Measurements from ENCODE around the gene DGKI.
A peak's percentile ranks its signal among the peaks of the same experiment; 100 is the strongest.
"Not testable (repeated sequence)": the region's sequence is repeated elsewhere in the genome, so short reads cannot be mapped to it uniquely, and the experiment has no call there.

DGKI gene

GRCh38 chr7:137458399-137458798 is 388.4 kb downstream of the DGKI start:
- Histone ChIP-seq H3K27me3 (replicated peaks in 2 of 5; ENCODE audit: control insufficient read depth in 4 of 5, insufficient read depth in 5 of 5, low read length in 4 of 5) (peaks cover 0 to 4% (median 0%) of the 10 kb centered on the region in 5 experiments), H3K4me3 (ENCODE audit: control insufficient read depth in 1 of 7, extremely low read depth in 1 of 7, insufficient read depth in 4 of 7, low read depth in 2 of 7, low read length in 6 of 7) (no peak overlapping the region), H3K4me1 (ENCODE audit: control extremely low read depth in 1 of 4, control insufficient read depth in 4 of 4, insufficient read depth in 4 of 4, low read length in 3 of 4) (no peaks in the 10 kb centered on the region), H3K27ac (ENCODE audit: insufficient read depth in 1 of 2, low read depth in 1 of 2, low read length in 2 of 2, poor library complexity in 1 of 2, severe bottlenecking in 2 of 2) (no peak overlapping the region), H3K9me3 (ENCODE audit: control extremely low read depth in 1 of 5, control insufficient read depth in 4 of 5, insufficient read depth in 2 of 5, low read depth in 1 of 5, low read length in 4 of 5) (no peaks in the 10 kb centered on the region), H3K36me3 (ENCODE audit: control insufficient read depth in 4 of 4, insufficient read depth in 4 of 4, low read length in 3 of 4) (no peaks in the 10 kb centered on the region)
- POLR2A ChIA-PET, result no interaction called here
- WGBS (ENCODE audit: insufficient coverage), result 93% methylated on average over 2 of the region's 2 CpGs
- no peak for DNase-seq
- CTCF ChIA-PET, result interaction anchor here (1.6 kb wide), 1 partner anchor 10 kb away, joined by 3 read pairs; no protein-coding TSS in a partner anchor

GRCh38 chr7:137454767-137455166 is 392.0 kb downstream of the DGKI start:
- Histone ChIP-seq H3K27ac (ENCODE audit: insufficient read depth in 1 of 2, low read depth in 1 of 2, low read length in 2 of 2, poor library complexity in 1 of 2, severe bottlenecking in 2 of 2) (no peak overlapping the region), H3K9me3 (ENCODE audit: control extremely low read depth in 1 of 5, control insufficient read depth in 4 of 5, insufficient read depth in 2 of 5, low read depth in 1 of 5, low read length in 4 of 5) (no peaks in the 10 kb centered on the region), H3K36me3 (ENCODE audit: control insufficient read depth in 4 of 4, insufficient read depth in 4 of 4, low read length in 3 of 4) (no peaks in the 10 kb centered on the region), H3K27me3 (replicated peaks in 2 of 5; ENCODE audit: control insufficient read depth in 4 of 5, insufficient read depth in 5 of 5, low read length in 4 of 5) (peaks cover 0 to 4% (median 0%) of the 10 kb centered on the region in 5 experiments), H3K4me3 (ENCODE audit: control insufficient read depth in 1 of 7, extremely low read depth in 1 of 7, insufficient read depth in 4 of 7, low read depth in 2 of 7, low read length in 6 of 7) (no peak overlapping the region), H3K4me1 (ENCODE audit: control extremely low read depth in 1 of 4, control insufficient read depth in 4 of 4, insufficient read depth in 4 of 4, low read length in 3 of 4) (no peaks in the 10 kb centered on the region)
- ChIA-PET CTCF (interaction anchor here (0.7 to 1.3 kb wide), 5 partner anchors 9 to 1338 kb away, joined by 3 read pairs; no protein-coding TSS in a partner anchor), POLR2A (no interaction called here)
- no peak for DNase-seq
- WGBS (ENCODE audit: insufficient coverage), result 64% methylated on average over 5 of the region's 6 CpGs

DNA sequence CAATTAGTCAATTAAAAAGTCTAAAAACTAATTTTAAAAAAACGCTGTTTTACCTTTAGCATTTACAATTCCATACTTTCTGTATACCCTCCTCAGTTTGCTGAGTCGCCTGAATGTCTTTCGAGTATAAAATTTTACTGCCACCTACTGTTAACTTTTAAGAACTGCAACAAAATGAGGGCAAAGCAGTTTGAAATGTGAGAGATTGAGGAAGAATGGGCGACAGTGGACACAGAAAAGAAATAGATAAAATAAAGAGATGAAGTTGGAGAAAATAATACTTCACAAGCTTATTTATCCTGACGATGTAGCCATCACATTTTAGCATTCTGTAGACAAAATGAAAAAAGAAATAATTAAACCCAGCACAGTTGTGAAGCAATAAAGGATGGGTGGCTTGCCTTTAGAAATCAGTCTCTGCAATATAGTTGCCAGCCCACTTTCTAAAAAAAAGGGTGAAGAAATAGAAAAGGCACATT is 392.5 kb downstream of the DGKI start:
- Histone ChIP-seq H3K36me3 (ENCODE audit: control insufficient read depth in 4 of 4, insufficient read depth in 4 of 4, low read length in 3 of 4) (no peaks in the 10 kb centered on the region), H3K4me1 (ENCODE audit: control extremely low read depth in 1 of 4, control insufficient read depth in 4 of 4, insufficient read depth in 4 of 4, low read length in 3 of 4) (no peaks in the 10 kb centered on the region), H3K9me3 (ENCODE audit: control extremely low read depth in 1 of 5, control insufficient read depth in 4 of 5, insufficient read depth in 2 of 5, low read depth in 1 of 5, low read length in 4 of 5) (no peaks in the 10 kb centered on the region), H3K4me3 (ENCODE audit: control insufficient read depth in 1 of 7, extremely low read depth in 1 of 7, insufficient read depth in 4 of 7, low read depth in 2 of 7, low read length in 6 of 7) (no peak overlapping the region), H3K27me3 (replicated peaks in 2 of 5; ENCODE audit: control insufficient read depth in 4 of 5, insufficient read depth in 5 of 5, low read length in 4 of 5) (peaks cover 0 to 4% (median 0%) of the 10 kb centered on the region in 5 experiments), H3K27ac (ENCODE audit: insufficient read depth in 1 of 2, low read depth in 1 of 2, low read length in 2 of 2, poor library complexity in 1 of 2, severe bottlenecking in 2 of 2) (no peak overlapping the region)
- DNase-seq, result peak; percentile 31 to 56 (median 45)
- POLR2A ChIA-PET, result no interaction called here
- no CpG with 5 or more reads among the region's 5 CpGs for WGBS (ENCODE audit: insufficient coverage)
- CTCF ChIA-PET, result interaction anchor here (1.1 to 1.3 kb wide), 4 partner anchors 10 to 1048 kb away, joined by 3 read pairs; no protein-coding TSS in a partner anchor

DNA sequence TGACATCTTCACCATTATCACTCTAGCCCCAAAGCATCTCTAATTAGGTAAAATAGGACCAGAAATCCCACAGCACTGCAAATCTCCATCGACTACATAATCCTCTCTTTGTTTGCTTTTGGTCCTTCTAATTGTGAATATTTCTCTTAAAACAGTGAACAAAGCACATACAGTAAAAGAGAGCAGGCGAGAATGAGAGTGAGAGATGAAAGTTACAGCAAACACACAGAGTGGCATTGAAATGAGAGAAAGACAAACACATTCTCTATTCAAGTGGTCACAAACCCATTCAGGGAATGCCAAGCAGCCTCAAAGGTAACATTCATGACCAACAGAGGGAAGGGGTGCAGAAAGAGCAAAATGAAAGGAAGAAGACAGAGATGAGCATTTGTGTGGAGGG is 393.4 kb downstream of the DGKI start:
- ChIA-PET CTCF (no interaction called here), POLR2A (no interaction called here)
- Histone ChIP-seq H3K36me3 (ENCODE audit: control insufficient read depth in 4 of 4, insufficient read depth in 4 of 4, low read length in 3 of 4) (no peaks in the 10 kb centered on the region), H3K4me3 (ENCODE audit: control insufficient read depth in 1 of 7, extremely low read depth in 1 of 7, insufficient read depth in 4 of 7, low read depth in 2 of 7, low read length in 6 of 7) (no peak overlapping the region), H3K27me3 (replicated peaks in 2 of 5; ENCODE audit: control insufficient read depth in 4 of 5, insufficient read depth in 5 of 5, low read length in 4 of 5) (peaks cover 0 to 3% (median 2%) of the 10 kb centered on the region in 5 experiments), H3K27ac (ENCODE audit: insufficient read depth in 1 of 2, low read depth in 1 of 2, low read length in 2 of 2, poor library complexity in 1 of 2, severe bottlenecking in 2 of 2) (no peak overlapping the region), H3K9me3 (ENCODE audit: control extremely low read depth in 1 of 5, control insufficient read depth in 4 of 5, insufficient read depth in 2 of 5, low read depth in 1 of 5, low read length in 4 of 5) (no peaks in the 10 kb centered on the region), H3K4me1 (ENCODE audit: control extremely low read depth in 1 of 4, control insufficient read depth in 4 of 4, insufficient read depth in 4 of 4, low read length in 3 of 4) (no peaks in the 10 kb centered on the region)
- WGBS (ENCODE audit: insufficient coverage), result no CpG with 5 or more reads among the region's 2 CpGs
- peak in 1 of 3 donors; percentile 12 for DNase-seq

GRCh38 chr7:137449016-137449415 is 397.8 kb downstream of the DGKI start:
- no peaks in the 10 kb centered on the region for H3K36me3 ChIP-seq (ENCODE audit: control insufficient read depth in 4 of 4, insufficient read depth in 4 of 4, low read length in 3 of 4)

GRCh38 chr7:137448572-137448971 is 398.2 kb downstream of the DGKI start:
- H3K27ac ChIP-seq (ENCODE audit: insufficient read depth in 1 of 2, low read depth in 1 of 2, low read length in 2 of 2, poor library complexity in 1 of 2, severe bottlenecking in 2 of 2); H3K9me3 ChIP-seq (ENCODE audit: control extremely low read depth in 1 of 5, control insufficient read depth in 4 of 5, insufficient read depth in 2 of 5, low read depth in 1 of 5, low read length in 4 of 5); H3K27me3 ChIP-seq (replicated peaks in 2 of 5; ENCODE audit: control insufficient read depth in 4 of 5, insufficient read depth in 5 of 5, low read length in 4 of 5); H3K4me1 ChIP-seq (ENCODE audit: control extremely low read depth in 1 of 4, control insufficient read depth in 4 of 4, insufficient read depth in 4 of 4, low read length in 3 of 4); POLR2A ChIA-PET; H3K4me3 ChIP-seq (ENCODE audit: control insufficient read depth in 1 of 7, extremely low read depth in 1 of 7, insufficient read depth in 4 of 7, low read depth in 2 of 7, low read length in 6 of 7); DNase-seq; H3K36me3 ChIP-seq (ENCODE audit: control insufficient read depth in 4 of 4, insufficient read depth in 4 of 4, low read length in 3 of 4): not testable (repeated sequence)
- CTCF ChIA-PET, result interaction anchor here (1.5 kb wide), 1 partner anchor 9 kb away, joined by 3 read pairs; no protein-coding TSS in a partner anchor
- WGBS (ENCODE audit: insufficient coverage), result no CpG with 5 or more reads among the region's 1 CpG

More at GRCh38 chr7:137449016-137449415, 397.8 kb downstream of the DGKI start:
- H3K27ac ChIP-seq (ENCODE audit: insufficient read depth in 1 of 2, low read depth in 1 of 2, low read length in 2 of 2, poor library complexity in 1 of 2, severe bottlenecking in 2 of 2), result no peak overlapping the region
- H3K27me3 ChIP-seq (replicated peaks in 2 of 5; ENCODE audit: control insufficient read depth in 4 of 5, insufficient read depth in 5 of 5, low read length in 4 of 5), result peaks cover 0 to 8% (median 0%) of the 10 kb centered on the region in 5 experiments
- DNase-seq, result no peak
- WGBS (ENCODE audit: insufficient coverage), result no CpG with 5 or more reads among the region's 4 CpGs
- CTCF ChIA-PET, result interaction anchor here (1.5 kb wide), 1 partner anchor 9 kb away, joined by 3 read pairs; no protein-coding TSS in a partner anchor
- H3K4me1 ChIP-seq (ENCODE audit: control extremely low read depth in 1 of 4, control insufficient read depth in 4 of 4, insufficient read depth in 4 of 4, low read length in 3 of 4), result no peaks in the 10 kb centered on the region
- H3K4me3 ChIP-seq (ENCODE audit: control insufficient read depth in 1 of 7, extremely low read depth in 1 of 7, insufficient read depth in 4 of 7, low read depth in 2 of 7, low read length in 6 of 7), result no peak overlapping the region
- POLR2A ChIA-PET, result no interaction called here
- no peaks in the 10 kb centered on the region for H3K9me3 ChIP-seq (ENCODE audit: control extremely low read depth in 1 of 5, control insufficient read depth in 4 of 5, insufficient read depth in 2 of 5, low read depth in 1 of 5, low read length in 4 of 5)

DNA sequence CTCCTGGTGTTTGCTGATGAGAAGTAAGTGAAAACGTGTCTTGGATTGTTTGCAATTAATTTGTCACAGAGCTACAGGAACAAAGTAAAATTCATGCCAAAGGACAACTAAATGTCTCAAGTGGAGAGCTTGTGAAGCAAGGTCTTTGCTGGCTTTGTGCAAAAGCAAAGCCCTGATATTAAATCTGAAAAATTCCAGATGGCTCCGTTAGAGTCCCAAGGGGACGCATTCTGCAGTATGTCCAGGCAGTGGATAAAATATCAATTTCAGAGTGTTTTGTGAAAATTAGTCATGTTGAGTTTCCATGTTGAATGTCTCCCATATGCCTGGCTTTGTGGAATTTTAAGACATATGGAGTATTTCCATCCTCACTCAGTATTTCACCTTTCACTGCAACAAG is 400.7 kb downstream of the DGKI start:
- H3K4me1 ChIP-seq (ENCODE audit: control extremely low read depth in 1 of 4, control insufficient read depth in 4 of 4, insufficient read depth in 4 of 4, low read length in 3 of 4), result no peaks in the 10 kb centered on the region
- no peaks in the 10 kb centered on the region for H3K36me3 ChIP-seq (ENCODE audit: control insufficient read depth in 4 of 4, insufficient read depth in 4 of 4, low read length in 3 of 4)
- peaks cover 0 to 8% (median 0%) of the 10 kb centered on the region in 5 experiments for H3K27me3 ChIP-seq (replicated peaks in 2 of 5; ENCODE audit: control insufficient read depth in 4 of 5, insufficient read depth in 5 of 5, low read length in 4 of 5)
- no peak overlapping the region for H3K27ac ChIP-seq (ENCODE audit: insufficient read depth in 1 of 2, low read depth in 1 of 2, low read length in 2 of 2, poor library complexity in 1 of 2, severe bottlenecking in 2 of 2)
- no peak for DNase-seq
- H3K9me3 ChIP-seq (ENCODE audit: control extremely low read depth in 1 of 5, control insufficient read depth in 4 of 5, insufficient read depth in 2 of 5, low read depth in 1 of 5, low read length in 4 of 5), result no peaks in the 10 kb centered on the region
- POLR2A ChIA-PET, result interaction anchor here (0.5 kb wide), 1 partner anchor 948 kb away, joined by 3 read pairs; no protein-coding TSS in a partner anchor
- 100% methylated on average over 3 of the region's 3 CpGs for WGBS (ENCODE audit: insufficient coverage)
- no peak overlapping the region for H3K4me3 ChIP-seq (ENCODE audit: control insufficient read depth in 1 of 7, extremely low read depth in 1 of 7, insufficient read depth in 4 of 7, low read depth in 2 of 7, low read length in 6 of 7)
- CTCF ChIA-PET, result no interaction called here

Data from common myeloid progenitor, CD34-positive (primary cell).